Stomach (tissue), 4 donors: ENCODE data around the gene C1orf167.

Experiments
- CTCF ChIP-seq, 7 experiments: fragments of 450-650 bp in 4 of 7; fragments of 200-600 bp in 3 of 7; sonication (generic) in 3 of 7; IDR thresholded peaks; one replicate each; pipeline ENCODE4 v1.5.1; 2016 to 2019; ENCODE audit warnings: antibody characterized with exemption in 7 of 7, control low read depth in 2 of 7, mild to moderate bottlenecking in 1 of 7
- POLR2AphosphoS5 ChIP-seq, 3 donors: sonication (generic); formaldehyde crosslinking; IDR thresholded peaks; one replicate each; pipeline ENCODE4 v1.6.1; 2016; ENCODE audit warnings: antibody characterized with exemption in 3 of 3

GRCh38 chr1:11765661-11766428, 3.9 kb downstream of the C1orf167 start:
- TF ChIP-seq POLR2AphosphoS5 (IDR thresholded peaks at IDR 0.05) (no peak), CTCF (IDR thresholded peaks at IDR 0.05) (no peak)
